Measurements from ENCODE around the gene DDX54.
"Not testable (repeated sequence)": the region's sequence is repeated elsewhere in the genome, so short reads cannot be mapped to it uniquely, and the experiment has no call there.

DDX54 gene

DNA sequence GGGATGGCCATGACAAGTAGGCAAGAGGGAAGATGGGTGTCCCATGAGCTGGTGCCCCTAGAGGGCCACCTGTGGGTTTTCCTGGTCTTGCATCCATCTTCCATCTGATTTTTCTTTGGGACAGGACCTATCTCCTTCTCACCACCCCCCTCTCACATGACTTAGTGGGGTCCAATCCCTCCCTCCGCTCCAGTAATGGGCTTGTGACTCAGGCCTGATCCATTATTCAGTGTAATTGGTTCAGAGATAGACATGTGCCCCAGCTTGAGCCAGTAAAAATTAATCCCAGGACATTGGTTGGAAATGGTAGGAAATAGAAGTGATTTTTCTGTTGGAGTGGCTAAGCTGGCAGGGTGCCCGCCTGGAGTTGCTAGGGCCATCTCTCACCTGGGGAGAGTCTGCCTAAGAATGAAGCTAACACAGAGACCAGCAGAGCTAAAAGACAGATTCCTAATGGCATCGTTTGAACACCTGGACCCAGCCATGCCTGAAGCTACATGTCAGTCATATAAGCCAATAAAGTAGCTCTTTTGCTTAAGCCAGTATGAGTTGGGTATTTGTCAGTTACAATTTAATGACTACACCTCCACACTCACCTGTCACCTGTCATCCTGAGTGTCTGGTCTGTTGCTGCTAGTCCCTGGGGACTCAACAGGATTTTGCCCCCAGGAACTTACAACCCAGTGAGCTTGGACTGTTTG is 64.5 kb downstream of the DDX54 start:
- no peak for TF ChIP-seq CTCF (IDR thresholded peaks at IDR 0.05)
- no peak for TF ChIP-seq ZFX (IDR thresholded peaks at IDR 0.05; ENCODE audit: borderline replicate concordance)
- H3K27ac ChIP-seq: no peak overlapping the region

- no peak overlapping the region for H3K27ac ChIP-seq
- TF ChIP-seq ZFX (IDR thresholded peaks at IDR 0.05; ENCODE audit: borderline replicate concordance) (no peak), CTCF (IDR thresholded peaks at IDR 0.05) (no peak)
These were observed 65.2 kb downstream of the DDX54 start for GRCh38 chr12:113119980-113120669.

DNA sequence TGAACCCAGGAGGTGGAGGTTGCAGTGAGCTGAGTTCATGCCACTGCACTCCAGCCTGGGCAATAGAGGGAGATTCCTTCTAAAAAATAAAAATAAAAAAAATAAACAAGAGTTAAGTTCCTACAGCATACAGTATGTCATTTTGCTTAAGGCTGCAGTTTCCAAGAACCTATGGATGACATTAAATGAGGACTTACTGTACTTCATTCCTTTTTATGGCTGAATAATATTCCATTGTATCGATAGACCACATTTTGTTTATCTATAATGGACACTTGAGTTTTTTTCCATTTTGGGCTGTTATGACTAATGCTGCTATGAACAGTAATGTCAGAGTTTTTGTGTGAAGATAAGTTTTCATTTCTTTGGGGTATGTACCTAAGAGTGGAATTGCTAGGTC is 67.1 kb downstream of the DDX54 start:
- H3K27ac ChIP-seq: no peak overlapping the region

DNA sequence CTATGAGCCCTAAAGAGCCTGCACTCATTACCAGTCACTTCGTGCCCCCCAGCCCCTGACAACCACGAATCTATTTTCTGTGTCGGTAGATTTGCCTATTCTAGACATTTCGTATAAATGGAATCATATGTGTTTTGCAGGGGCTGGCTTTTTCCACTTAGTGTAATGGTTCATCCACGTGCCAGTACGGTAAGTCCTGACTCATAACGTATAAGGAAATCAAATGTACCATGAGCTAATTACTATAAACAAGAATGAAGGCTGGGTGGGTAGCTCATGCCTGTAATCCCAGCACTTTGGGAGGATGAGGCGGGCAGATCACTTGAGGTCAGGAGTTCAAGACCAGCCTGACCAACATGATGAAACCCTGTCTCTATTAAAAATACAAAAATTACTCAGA is 67.6 kb downstream of the DDX54 start:
- H3K27ac ChIP-seq: not testable (repeated sequence)

More for the DNA sequence above, 67.1 kb downstream of the DDX54 start:
- no peak for TF ChIP-seq CTCF (IDR thresholded peaks at IDR 0.05)

DNA sequence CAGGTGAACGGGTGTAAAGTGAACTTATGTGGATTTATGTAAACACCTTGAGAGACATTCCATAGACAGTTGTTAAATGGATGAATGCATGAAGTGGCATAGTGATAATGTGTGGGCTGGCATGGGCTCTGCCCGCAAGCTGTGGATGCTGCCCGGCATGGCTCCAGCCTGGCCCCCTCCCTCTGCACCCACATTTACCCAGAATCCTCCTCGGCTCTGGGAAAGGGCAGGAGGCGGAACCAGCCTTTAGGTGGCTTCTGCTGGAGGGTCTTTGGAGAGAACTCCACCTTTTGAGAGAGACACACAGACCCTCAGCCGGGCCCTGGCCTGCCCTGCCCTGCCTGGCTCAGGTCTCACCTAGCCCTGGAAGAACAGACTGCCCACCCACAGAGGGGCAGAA is 68.4 kb downstream of the DDX54 start:
- H3K27ac ChIP-seq: no peak overlapping the region
- TF ChIP-seq CTCF (IDR thresholded peaks at IDR 0.05) (no peak), ZFX (IDR thresholded peaks at IDR 0.05; ENCODE audit: borderline replicate concordance) (no peak)

GRCh38 chr12:113115455-113116126 is 69.7 kb downstream of the DDX54 start:
- no peak overlapping the region for H3K27ac ChIP-seq
- no peak for TF ChIP-seq ZFX (IDR thresholded peaks at IDR 0.05; ENCODE audit: borderline replicate concordance)

GRCh38 chr12:113114447-113115178 is 70.7 kb downstream of the DDX54 start:
- TF ChIP-seq CTCF (IDR thresholded peaks at IDR 0.05) (no peak), ZFX (IDR thresholded peaks at IDR 0.05; ENCODE audit: borderline replicate concordance) (no peak)
- no peak overlapping the region for H3K27ac ChIP-seq

- TF ChIP-seq ZFX (IDR thresholded peaks at IDR 0.05; ENCODE audit: borderline replicate concordance) (no peak), CTCF (IDR thresholded peaks at IDR 0.05) (no peak)
- no peak overlapping the region for H3K27ac ChIP-seq
These were observed 71.9 kb downstream of the DDX54 start for GRCh38 chr12:113113397-113113796.

Data from 22Rv1 (cell line).